ENCODE data around the gene ZNF330.

The ZNF330 gene

GRCh38 chr4:141238186-141238585, 17.5 kb downstream of the ZNF330 start:
- DNase-seq, result no peak

GRCh38 chr4:141240259-141240658, 19.6 kb downstream of the ZNF330 start:
- no peak for DNase-seq

DNA sequence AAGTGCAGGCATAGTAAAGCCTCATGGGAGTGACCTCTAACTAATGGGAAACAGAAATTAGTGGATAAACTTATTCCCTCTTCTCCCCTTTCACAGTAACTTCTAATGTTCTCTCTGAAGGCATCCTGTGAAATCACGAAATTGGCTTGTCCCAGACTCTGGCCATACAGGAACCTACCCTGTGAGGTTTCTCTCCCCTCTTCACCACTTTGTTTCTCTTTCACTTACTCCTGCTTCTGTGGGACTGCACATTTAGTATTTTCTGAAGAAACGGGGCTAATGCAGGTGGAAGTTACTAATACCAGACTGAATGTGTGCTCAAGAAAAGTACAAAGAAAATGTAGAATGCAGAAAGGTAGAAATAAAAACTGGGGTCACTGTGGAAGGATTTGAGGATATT, 20.0 kb downstream of the ZNF330 start:
- no peak for DNase-seq

- DNase-seq, result no peak
Observed at GRCh38 chr4:141241986-141242385, 21.3 kb downstream of the ZNF330 start.

DNA sequence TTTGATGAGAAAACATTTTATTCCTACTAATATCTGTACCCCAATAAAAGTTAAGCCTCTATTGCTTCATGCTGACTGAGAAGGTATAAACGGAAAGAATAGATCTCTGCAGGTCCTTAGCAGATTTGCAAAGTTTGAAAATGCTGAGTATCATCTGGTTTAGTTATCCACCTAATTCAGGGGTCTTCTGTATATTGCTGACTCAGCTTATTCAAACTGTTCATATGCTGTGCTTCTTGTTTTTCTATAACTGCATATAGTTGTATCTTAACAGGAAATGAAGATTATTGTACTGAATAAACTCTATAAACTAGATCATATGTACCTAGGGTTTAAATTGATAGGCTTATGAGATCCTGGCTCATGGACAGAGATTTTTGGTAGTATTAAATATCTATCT, 23.7 kb downstream of the ZNF330 start:
- DNase-seq, result no peak

DNA sequence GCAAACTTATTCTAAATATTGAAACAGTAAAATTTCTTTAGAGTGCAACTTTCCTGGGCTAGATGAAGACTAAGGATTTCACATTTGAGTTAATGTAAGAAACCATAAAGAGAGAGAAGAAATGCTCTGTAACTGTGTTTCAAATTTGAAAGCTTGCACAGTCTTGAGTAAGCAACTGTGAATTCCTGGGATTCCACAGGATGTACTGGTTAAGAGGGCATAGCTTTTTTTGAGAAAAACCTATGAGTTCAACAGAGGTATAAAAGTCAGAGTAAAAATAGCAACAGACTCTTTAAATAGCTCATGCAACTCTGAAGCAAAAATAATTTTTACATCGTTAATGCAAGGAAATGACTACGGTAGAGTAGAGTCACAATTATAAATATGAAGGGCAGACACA, 25.5 kb downstream of the ZNF330 start:
- no peak for DNase-seq

GRCh38 chr4:141246683-141247429, 26.2 kb downstream of the ZNF330 start:
- no peak for DNase-seq

DNA sequence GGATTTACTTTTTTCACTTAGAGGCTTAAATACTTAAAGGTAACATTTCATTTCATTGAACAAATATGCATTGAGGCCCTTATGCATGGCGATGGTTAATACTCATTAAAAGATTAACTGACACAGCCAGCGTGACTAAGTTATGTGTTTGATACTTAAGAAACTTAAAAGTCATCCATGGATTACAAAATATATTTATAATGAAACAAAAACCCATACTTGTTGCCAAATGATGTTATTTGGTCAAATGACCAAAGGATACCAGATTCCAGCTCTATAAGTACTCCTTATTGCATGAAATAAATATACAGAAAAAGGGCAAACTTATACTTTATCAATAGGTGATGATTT, 26.7 kb downstream of the ZNF330 start:
- DNase-seq, result no peak

- no peak for DNase-seq
Observed at GRCh38 chr4:141248029-141248428, 27.3 kb downstream of the ZNF330 start.

DNA sequence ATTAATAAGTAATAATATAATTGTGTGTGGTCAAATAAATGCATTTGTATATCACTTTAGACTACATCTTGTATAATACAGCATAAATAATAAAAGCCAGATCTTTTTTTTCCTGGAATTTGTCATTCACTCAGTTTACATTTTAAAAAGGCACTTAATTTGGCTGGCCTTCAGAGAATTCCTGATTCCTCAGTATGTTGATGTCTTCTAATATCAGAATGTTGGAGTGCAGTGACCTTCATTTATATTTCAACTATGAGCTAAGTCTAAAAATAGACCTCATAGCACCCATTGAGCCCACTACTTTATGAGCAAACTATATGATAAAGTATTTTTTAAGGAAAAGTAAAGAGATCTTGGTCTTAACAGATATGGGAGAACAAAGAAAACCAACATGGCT, 27.8 kb downstream of the ZNF330 start:
- no peak for DNase-seq

DNA sequence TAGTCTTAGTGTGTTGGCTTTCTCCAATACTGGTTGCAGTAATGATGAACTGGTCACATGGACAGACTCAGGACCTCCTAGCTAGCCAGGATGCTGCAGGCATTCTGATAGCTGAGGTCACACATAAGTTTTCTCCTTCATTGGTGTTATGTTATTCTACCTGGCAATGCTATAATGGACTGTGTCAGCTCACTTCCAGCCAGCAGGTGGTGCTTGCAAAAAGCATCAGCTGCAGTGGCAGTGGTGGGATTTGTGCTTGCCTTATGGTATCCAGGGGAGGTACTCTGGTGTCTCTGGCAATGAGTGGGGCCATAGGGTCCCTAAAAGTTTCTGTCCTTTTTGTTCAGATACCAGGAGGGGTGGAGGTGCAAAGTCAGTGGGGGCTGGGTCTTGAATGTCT, 33.6 kb downstream of the ZNF330 start:
- no peak for DNase-seq

DNA sequence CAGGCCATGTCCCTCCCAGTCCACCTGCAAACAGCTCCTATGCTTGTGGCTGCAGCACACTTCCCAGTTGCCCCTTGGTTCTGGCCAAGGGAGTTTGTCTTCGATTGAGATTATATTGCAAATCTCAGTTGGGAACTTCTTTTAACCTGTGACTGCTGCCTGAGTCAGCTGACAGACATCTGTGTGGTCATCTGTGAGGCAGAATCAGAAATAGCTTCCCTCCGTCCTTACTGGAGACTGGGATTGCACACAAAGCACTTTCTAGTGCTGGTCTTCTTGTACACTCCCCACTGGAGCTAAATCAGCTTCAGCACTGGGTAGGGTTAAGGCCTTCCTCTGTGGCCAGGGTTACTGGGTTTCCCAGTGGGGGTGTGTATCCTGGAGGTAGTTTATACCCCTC, 34.3 kb downstream of the ZNF330 start:
- no peak for DNase-seq

DNA sequence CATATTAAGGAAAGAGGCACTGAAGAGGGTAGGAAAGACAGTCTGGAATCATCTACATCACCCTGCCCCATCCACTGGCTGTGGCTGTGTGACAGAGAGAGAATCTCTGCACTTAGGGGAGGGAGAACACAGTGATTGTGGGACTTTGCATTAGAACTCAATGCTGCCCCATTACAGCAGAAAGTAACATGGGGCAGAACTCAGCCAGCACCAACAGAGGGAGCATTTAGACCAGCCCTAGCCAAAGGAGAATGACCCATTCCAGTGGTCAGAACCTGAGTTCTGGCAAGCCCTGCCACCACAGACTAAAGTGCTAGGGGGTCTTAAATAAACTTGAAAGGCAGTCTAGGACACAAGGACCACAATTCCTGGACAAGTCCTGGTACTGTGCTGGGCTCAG, 37.9 kb downstream of the ZNF330 start:
- no peak for DNase-seq

DNA sequence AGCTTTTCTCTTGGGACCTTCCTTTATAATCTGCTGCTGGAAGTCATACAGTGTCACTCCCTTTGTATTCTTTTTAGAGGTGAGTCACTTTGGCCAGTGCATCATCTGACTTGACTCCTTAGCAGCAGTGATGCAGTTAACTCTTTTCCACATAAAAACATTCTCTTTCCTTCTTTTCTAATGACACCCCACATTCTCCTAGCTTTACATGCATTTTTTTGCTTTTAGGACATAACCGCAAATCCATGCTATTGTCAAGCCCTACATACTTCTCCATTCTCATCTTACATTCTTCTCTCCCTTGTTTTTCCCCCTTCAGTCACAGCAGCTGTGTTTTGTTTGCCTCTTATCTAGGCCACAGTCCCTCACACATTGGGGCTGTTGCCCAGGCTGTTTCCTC, 55.1 kb downstream of the ZNF330 start:
- no peak for DNase-seq

DNA sequence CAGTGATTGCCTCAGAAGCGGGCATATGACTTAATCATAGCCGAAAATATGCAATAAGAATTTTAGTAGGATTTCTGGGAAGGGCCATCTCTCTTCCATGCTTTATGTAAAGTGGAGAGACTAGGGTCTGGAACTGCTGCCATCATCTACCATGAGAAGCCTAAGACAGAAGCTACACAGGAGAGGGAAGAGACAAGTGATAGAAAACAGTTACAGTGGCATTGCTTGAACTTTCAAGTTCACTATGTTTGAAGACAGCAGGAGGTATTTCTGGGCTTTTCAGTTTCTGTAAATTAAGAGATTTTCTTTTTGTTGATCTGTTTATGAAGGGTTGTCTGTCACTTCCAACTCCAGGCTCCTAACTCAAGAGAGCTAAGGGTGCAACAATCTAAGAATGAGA, 62.5 kb downstream of the ZNF330 start:
- DNase-seq, result no peak

DNA sequence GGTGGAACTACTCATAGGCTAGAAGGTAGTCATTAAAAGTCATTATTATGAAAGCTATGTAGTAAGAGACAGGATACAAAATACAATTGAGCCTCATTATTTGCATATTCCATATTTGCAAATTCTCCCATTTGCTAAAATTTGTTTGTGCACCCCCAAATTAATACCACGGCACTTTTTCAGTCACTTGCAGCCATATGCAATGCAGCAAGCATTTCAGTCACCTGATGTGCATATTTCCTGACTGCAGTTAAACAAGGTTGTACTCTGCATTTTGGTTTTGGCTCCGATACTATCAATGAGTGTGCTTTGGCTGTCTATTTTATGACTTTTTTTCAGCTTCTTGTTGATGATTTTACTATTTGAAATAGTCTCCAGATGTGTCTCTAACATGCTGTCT, 62.9 kb downstream of the ZNF330 start:
- no peak for DNase-seq
